Spinal cord (tissue), 10 donors: Measurements from ENCODE around the gene CACNA1D. TPM values are rescaled to one million over a fixed set of nuclear protein-coding genes. Genes with fewer than 3 reads are reported as not detected.

Source experiments
- DNase-seq, 6 donors: peaks; one replicate each; pipeline versions ENCODE4 v3.0.0 to v3.0.0-alpha.2; 2013 to 2015; ENCODE audit warnings: low spot score in 6 of 6, low read depth in 4 of 6
- H3K27ac ChIP-seq: one replicate; pipeline ENCODE4 v1.5.1; 2013; ENCODE audit warnings: low read depth, low read length, control low read depth
- H3K27me3 ChIP-seq: one replicate; pipeline ENCODE4 v1.6.1; 2013; ENCODE audit warnings: low read length; ENCODE audit not compliant: control insufficient read depth, insufficient read depth
- H3K36me3 ChIP-seq: one replicate; pipeline ENCODE4 v1.6.1; 2013; ENCODE audit warnings: low read length; ENCODE audit not compliant: control insufficient read depth, insufficient read depth
- H3K4me1 ChIP-seq: one replicate; pipeline ENCODE4 v1.6.1; 2013; ENCODE audit warnings: low read length; ENCODE audit not compliant: control insufficient read depth, insufficient read depth
- H3K4me3 ChIP-seq: one replicate; pipeline ENCODE4 v1.5.1; 2013; ENCODE audit warnings: low read depth, low read length, control low read depth
- H3K9me3 ChIP-seq: one replicate; pipeline ENCODE4 v1.6.1; 2013; ENCODE audit warnings: low read length; ENCODE audit not compliant: control insufficient read depth, insufficient read depth
- WGBS: methylation state at CpG from one replicate; pipeline ENCODE4 v1.1.5; 2013; ENCODE audit warnings: missing lambda C conversion rate; ENCODE audit not compliant: insufficient coverage; 5-methylcytosine and 5-hydroxymethylcytosine counted together
- polyA plus RNA-seq, 2 donors: library from polyadenylated mRNA; unstranded; fragments of 120-200 nt; gene quantifications; one replicate each; pipeline ENCODE4 v1.2.1, GENCODE V29; 2013; ENCODE audit not compliant: insufficient read length in 2 of 2
- total RNA-seq, 2 donors: library from RNA; depleted of rRNA in 1 of 2; stranded (reverse); fragments of 120-200 nt in 1 of 2; fragments of >200 nt in 1 of 2; gene quantifications; one replicate each; pipeline versions ENCODE4 v1.2.3 to v1.2.4, GENCODE V29; 2013 to 2014
- donor health status: healthy.

The CACNA1D gene
- total and polyA plus RNA-seq, 4 donors = 14.1 to 37.5 (median 24.4) TPM

DNA sequence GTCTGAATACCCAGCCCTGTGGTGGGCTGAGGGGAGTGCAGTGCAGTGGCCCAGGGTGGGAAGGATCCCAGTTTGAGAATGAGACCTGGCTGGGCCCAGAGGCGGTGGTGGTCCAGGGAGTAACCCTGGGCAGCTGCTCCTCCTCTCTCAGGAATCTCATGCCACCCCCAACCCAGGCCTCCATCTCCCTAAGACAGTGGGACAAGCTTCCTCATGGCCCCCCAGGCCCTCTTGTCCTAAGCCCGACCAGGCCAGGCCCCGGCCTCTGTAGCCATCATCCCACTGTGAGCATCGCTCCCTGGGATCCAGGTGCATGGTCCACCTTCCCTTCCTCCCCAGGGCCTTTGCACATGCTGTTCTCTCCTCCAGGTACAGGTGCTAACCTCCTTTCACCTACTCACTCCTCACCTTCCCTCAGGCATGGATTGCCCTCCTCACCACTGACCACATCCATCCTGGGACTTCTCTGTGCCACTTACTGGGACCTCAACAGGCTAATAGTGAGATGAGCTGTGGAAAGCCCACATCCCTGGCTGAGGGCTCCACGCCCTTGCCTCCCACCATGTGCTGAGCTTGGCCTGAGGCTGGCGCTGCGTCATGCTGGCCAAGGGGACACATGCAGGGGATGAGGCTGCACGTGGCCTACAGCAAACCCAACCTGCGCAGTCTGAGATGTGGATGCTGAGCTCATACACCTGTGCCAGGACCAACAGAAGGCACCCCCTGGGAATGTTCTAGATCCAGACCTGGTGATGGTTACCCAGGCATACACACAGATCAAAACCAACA lies 341.9 kb downstream of the CACNA1D start:
- no peak for DNase-seq
- no peaks in the 10 kb centered on the region for H3K9me3 ChIP-seq
- no peak overlapping the region for H3K27ac ChIP-seq
- H3K4me1 ChIP-seq = peaks cover 8% of the 10 kb centered on the region
- WGBS = 96% methylated on average over 8 of the region's 9 CpGs
- H3K4me3 ChIP-seq = no peak overlapping the region
- peaks cover 30% of the 10 kb centered on the region for H3K36me3 ChIP-seq
- H3K27me3 ChIP-seq = no peaks in the 10 kb centered on the region

- DNase-seq = no peak
- 90% methylated on average over 10 of the region's 10 CpGs for WGBS
These were observed 342.9 kb downstream of the CACNA1D start for GRCh38 chr3:53837331-53837730.

GRCh38 chr3:53841296-53841695 lies 346.9 kb downstream of the CACNA1D start:
- no peak overlapping the region for H3K27ac ChIP-seq
- peaks cover 3% of the 10 kb centered on the region for H3K27me3 ChIP-seq
- peaks cover 17% of the 10 kb centered on the region for H3K36me3 ChIP-seq
- no peak overlapping the region for H3K4me3 ChIP-seq
- DNase-seq = no peak
- H3K4me1 ChIP-seq = peaks cover 41% of the 10 kb centered on the region
- H3K9me3 ChIP-seq = no peaks in the 10 kb centered on the region
- WGBS = 90% methylated on average over 4 of the region's 5 CpGs

More at GRCh38 chr3:53837331-53837730, 342.9 kb downstream of the CACNA1D start:
- Histone ChIP-seq H3K4me1 (peaks cover 12% of the 10 kb centered on the region), H3K36me3 (peaks cover 30% of the 10 kb centered on the region), H3K27ac (no peak overlapping the region), H3K9me3 (no peaks in the 10 kb centered on the region), H3K4me3 (no peak overlapping the region), H3K27me3 (no peaks in the 10 kb centered on the region)

GRCh38 chr3:53842436-53843194 lies 348.2 kb downstream of the CACNA1D start:
- H3K4me1 ChIP-seq = peaks cover 47% of the 10 kb centered on the region
- no peak overlapping the region for H3K4me3 ChIP-seq
- peaks cover 11% of the 10 kb centered on the region for H3K27me3 ChIP-seq
- peaks cover 8% of the 10 kb centered on the region for H3K36me3 ChIP-seq
- peak in 4 of 6 donors; percentile 30 to 72 (median 61) for DNase-seq
- 45% methylated on average over 8 of the region's 12 CpGs for WGBS
- H3K27ac ChIP-seq = peak overlapping the region; percentile 33
- H3K9me3 ChIP-seq = no peaks in the 10 kb centered on the region

GRCh38 chr3:53843195-53844177 lies 349.1 kb downstream of the CACNA1D start:
- no peaks in the 10 kb centered on the region for H3K9me3 ChIP-seq
- peak overlapping the region; percentile 33 for H3K27ac ChIP-seq
- DNase-seq = peak in 2 of 6 donors; percentile 25 to 38
- no peak overlapping the region for H3K4me3 ChIP-seq
- WGBS = 66% methylated on average over 7 of the region's 10 CpGs
- peaks cover 47% of the 10 kb centered on the region for H3K4me1 ChIP-seq
- peaks cover 14% of the 10 kb centered on the region for H3K27me3 ChIP-seq
- H3K36me3 ChIP-seq = peaks cover under 1% of the 10 kb centered on the region

DNA sequence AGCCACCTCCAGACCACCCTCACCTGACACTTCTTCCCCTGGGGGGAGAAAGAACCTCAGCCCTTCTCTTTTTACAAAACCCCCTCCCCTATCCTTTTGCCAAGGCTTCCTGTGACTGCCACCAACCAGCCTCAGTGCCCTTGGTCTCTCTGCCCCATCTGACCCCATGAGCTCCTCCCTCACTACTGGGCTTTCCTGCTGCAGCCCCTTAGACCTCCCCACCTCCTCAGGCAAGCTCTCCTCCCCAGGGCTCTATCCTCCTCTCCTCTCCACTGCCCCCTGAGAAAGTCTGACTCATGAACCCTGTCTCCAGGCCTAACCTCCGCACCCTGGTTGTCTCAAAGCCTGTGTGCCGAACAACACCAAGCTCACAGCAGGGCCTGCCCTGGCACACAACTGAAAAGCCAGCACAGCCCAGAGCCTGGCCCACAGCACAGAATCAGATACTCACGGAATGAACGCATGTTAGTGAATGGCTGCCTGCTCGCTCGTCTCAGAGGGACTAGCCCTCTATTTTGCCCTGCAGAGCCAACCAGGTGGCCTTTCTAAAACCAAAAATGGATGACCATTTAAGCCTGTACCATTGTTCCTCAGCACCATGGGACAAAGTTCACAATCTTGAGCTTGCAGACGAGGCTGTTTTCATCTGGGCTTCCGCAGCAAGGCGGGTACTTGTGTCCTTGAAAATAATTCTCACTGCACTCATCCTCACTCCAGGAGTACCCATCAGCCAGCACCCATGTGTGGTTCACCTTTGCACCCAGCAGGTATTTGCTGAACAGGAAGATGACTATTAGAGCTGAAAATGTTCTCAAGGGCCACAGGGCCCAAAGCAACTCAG lies 350.1 kb downstream of the CACNA1D start:
- Histone ChIP-seq H3K4me1 (peaks cover 47% of the 10 kb centered on the region), H3K27me3 (peaks cover 14% of the 10 kb centered on the region), H3K9me3 (no peaks in the 10 kb centered on the region), H3K36me3 (no peaks in the 10 kb centered on the region), H3K4me3 (no peak overlapping the region), H3K27ac (no peak overlapping the region)
- 53% methylated on average over 6 of the region's 9 CpGs for WGBS
- peak in 1 of 6 donors; percentile 20 for DNase-seq

GRCh38 chr3:53845103-53845880 lies 350.9 kb downstream of the CACNA1D start:
- Histone ChIP-seq H3K4me1 (peaks cover 47% of the 10 kb centered on the region), H3K4me3 (peak overlapping the region; percentile 46), H3K36me3 (no peaks in the 10 kb centered on the region), H3K27ac (peak overlapping the region; percentile 65), H3K27me3 (peaks cover 14% of the 10 kb centered on the region), H3K9me3 (no peaks in the 10 kb centered on the region)
- DNase-seq = peak in 4 of 6 donors; percentile 28 to 75 (median 55)
- WGBS = 15% methylated on average over 25 of the region's 25 CpGs

GRCh38 chr3:53845881-53846133 lies 351.4 kb downstream of the CACNA1D start:
- H3K27me3 ChIP-seq = peaks cover 14% of the 10 kb centered on the region
- H3K27ac ChIP-seq = peak overlapping the region; percentile 65
- H3K4me1 ChIP-seq = peaks cover 47% of the 10 kb centered on the region
- H3K4me3 ChIP-seq = peak overlapping the region; percentile 46
- under 1% methylated on average over 34 of the region's 34 CpGs for WGBS
- no peaks in the 10 kb centered on the region for H3K36me3 ChIP-seq
- H3K9me3 ChIP-seq = no peaks in the 10 kb centered on the region
- no peak for DNase-seq
